Uterus (tissue), 2 donors: ENCODE results near the gene KCNJ10.

Experiments
- POLR2A ChIP-seq, 2 donors: fragments of 450-650 bp; IDR thresholded peaks; one replicate each; pipeline ENCODE4 v1.6.1; 2016; ENCODE audit warnings: antibody characterized with exemption in 2 of 2, mild to moderate bottlenecking in 1 of 2, moderate library complexity in 1 of 2
- TF ChIP-seq, protein P1 (sequence below), 4 experiments: fragments of 200-600 bp in 2 of 4; fragments of 450-650 bp in 2 of 4; sonication (generic) in 2 of 4; IDR thresholded peaks; one replicate each; pipeline ENCODE4 v1.5.1; 2016 to 2019; ENCODE audit warnings: antibody characterized with exemption in 4 of 4, mild to moderate bottlenecking in 2 of 4, moderate library complexity in 1 of 4

- TF ChIP-seq, protein P1, sequence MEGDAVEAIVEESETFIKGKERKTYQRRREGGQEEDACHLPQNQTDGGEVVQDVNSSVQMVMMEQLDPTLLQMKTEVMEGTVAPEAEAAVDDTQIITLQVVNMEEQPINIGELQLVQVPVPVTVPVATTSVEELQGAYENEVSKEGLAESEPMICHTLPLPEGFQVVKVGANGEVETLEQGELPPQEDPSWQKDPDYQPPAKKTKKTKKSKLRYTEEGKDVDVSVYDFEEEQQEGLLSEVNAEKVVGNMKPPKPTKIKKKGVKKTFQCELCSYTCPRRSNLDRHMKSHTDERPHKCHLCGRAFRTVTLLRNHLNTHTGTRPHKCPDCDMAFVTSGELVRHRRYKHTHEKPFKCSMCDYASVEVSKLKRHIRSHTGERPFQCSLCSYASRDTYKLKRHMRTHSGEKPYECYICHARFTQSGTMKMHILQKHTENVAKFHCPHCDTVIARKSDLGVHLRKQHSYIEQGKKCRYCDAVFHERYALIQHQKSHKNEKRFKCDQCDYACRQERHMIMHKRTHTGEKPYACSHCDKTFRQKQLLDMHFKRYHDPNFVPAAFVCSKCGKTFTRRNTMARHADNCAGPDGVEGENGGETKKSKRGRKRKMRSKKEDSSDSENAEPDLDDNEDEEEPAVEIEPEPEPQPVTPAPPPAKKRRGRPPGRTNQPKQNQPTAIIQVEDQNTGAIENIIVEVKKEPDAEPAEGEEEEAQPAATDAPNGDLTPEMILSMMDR (IDR thresholded peaks at IDR 0.05), result no peak
- no peak for TF ChIP-seq POLR2A (IDR thresholded peaks at IDR 0.05)
Measured at GRCh38 chr1:159982280-159982679, 87.7 kb downstream of the KCNJ10 start.
